Measurements from ENCODE around the gene SLC27A6.
"Not testable (repeated sequence)": the region's sequence is repeated elsewhere in the genome, so short reads cannot be mapped to it uniquely, and the experiment has no call there.

Gene SLC27A6

GRCh38 chr5:128965011-128965637 lies at the start of gene SLC27A6:
SLC27A6 (plus strand) TSS chr5:128965488; CDS start chr5:128966138, 650 bp downstream.
- peak; percentile 64 for DNase-seq

- DNase-seq = no peak
These were observed 45.7 kb upstream of the SLC27A6 start for GRCh38 chr5:128919542-128919941.

- no peak for DNase-seq
These were observed 44.7 kb upstream of the SLC27A6 start for GRCh38 chr5:128920345-128921215.

- no peak for DNase-seq
These were observed 41.0 kb upstream of the SLC27A6 start for GRCh38 chr5:128924299-128924698.

- no peak for DNase-seq
These were observed 39.3 kb upstream of the SLC27A6 start for GRCh38 chr5:128925973-128926372.

- DNase-seq = no peak
These were observed 37.6 kb upstream of the SLC27A6 start for GRCh38 chr5:128927644-128928043.

- DNase-seq = not testable (repeated sequence)
These were observed 33.1 kb upstream of the SLC27A6 start for GRCh38 chr5:128932232-128932631.

GRCh38 chr5:128943100-128943499 lies 22.2 kb upstream of the SLC27A6 start:
- DNase-seq = not testable (repeated sequence)

- DNase-seq = no peak
These were observed 15.3 kb upstream of the SLC27A6 start for GRCh38 chr5:128949847-128950546.

- DNase-seq = not testable (repeated sequence)
These were observed 14.0 kb upstream of the SLC27A6 start for GRCh38 chr5:128951301-128951700.

GRCh38 chr5:128956164-128956563 lies 9.1 kb upstream of the SLC27A6 start:
- DNase-seq = no peak

GRCh38 chr5:128962211-128962610 lies 3.1 kb upstream of the SLC27A6 start:
- no peak for DNase-seq

- no peak for DNase-seq
These were observed 482 bp downstream of the SLC27A6 start for GRCh38 chr5:128965638-128966302.

- no peak for DNase-seq
These were observed 1.1 kb downstream of the SLC27A6 start for GRCh38 chr5:128966375-128966774.

GRCh38 chr5:128966846-128967245 lies 1.6 kb downstream of the SLC27A6 start:
- no peak for DNase-seq

- no peak for DNase-seq
These were observed 8.0 kb downstream of the SLC27A6 start for GRCh38 chr5:128973244-128973643.

GRCh38 chr5:128974567-128974966 lies 9.3 kb downstream of the SLC27A6 start:
- no peak for DNase-seq

GRCh38 chr5:128979761-128980160 lies 14.5 kb downstream of the SLC27A6 start:
- DNase-seq = no peak

GRCh38 chr5:128980917-128981316 lies 15.6 kb downstream of the SLC27A6 start:
- DNase-seq = no peak

GRCh38 chr5:128984480-128984879 lies 19.2 kb downstream of the SLC27A6 start:
- no peak for DNase-seq

- DNase-seq = no peak
These were observed 23.2 kb downstream of the SLC27A6 start for GRCh38 chr5:128988476-128988875.

- no peak for DNase-seq
These were observed 36.7 kb downstream of the SLC27A6 start for GRCh38 chr5:129001841-129002526.

GRCh38 chr5:129002527-129002842 lies 37.2 kb downstream of the SLC27A6 start:
- no peak for DNase-seq

All from NCI-H82 (cell line).